HEK293 (cell line): Measurements from ENCODE around the gene C9orf78.

Experiments used
- CTCF ChIA-PET: fragments of 350-600 bp; formaldehyde crosslinking; extraction: SDS; loops from one replicate; lab custom pipeline; 2021; ENCODE audit warnings: antibody characterized with exemption; lab: Yijun Ruan, JAX
- POLR2A ChIA-PET: fragments of 300-600 bp; formaldehyde crosslinking; extraction: SDS; loops from one replicate; lab custom pipeline; 2020; ENCODE audit warnings: antibody characterized with exemption, inconsistent platforms; lab: Yijun Ruan, JAX
- H3K27ac ChIP-seq: fragments of 200-500 bp; sonication (Bioruptor generic); 2 replicates; pipeline ENCODE4 v1.5.1; 2014; ENCODE audit warnings: low read depth, low read length, control low read depth, inconsistent platforms; ENCODE audit errors: extremely low read depth
- H3K36me3 ChIP-seq, 2 experiments: fragments of 200-500 bp in 1 of 2; sonication (Bioruptor generic) in 1 of 2; 1 replicate in 1 of 2; 2 replicates in 1 of 2; pipeline ENCODE4 v1.5.1; 2014 to 2017; ENCODE audit warnings: inconsistent platforms in 2 of 2, low read length in 2 of 2; ENCODE audit not compliant: control insufficient read depth in 2 of 2, insufficient read depth in 1 of 2
- H3K4me1 ChIP-seq: fragments of 200-500 bp; sonication (Bioruptor generic); 2 replicates; pipeline ENCODE4 v1.5.1; 2014; ENCODE audit warnings: mild to moderate bottlenecking, low read length, inconsistent platforms; ENCODE audit not compliant: control insufficient read depth, insufficient read depth
- H3K4me3 ChIP-seq: 2 replicates; pipeline ENCODE4 v1.5.1; 2011; ENCODE audit warnings: low read depth, mild to moderate bottlenecking, control low read depth, low read length, moderate library complexity
- H3K9me3 ChIP-seq: fragments of 200-500 bp; sonication (Bioruptor generic); 2 replicates; pipeline ENCODE4 v1.5.1; 2014; ENCODE audit warnings: low read depth, low read length, inconsistent platforms; ENCODE audit not compliant: control insufficient read depth, insufficient read depth
- IKZF3 ChIP-seq: fragments of 450-650 bp; IDR thresholded peaks from 2 replicates; pipeline ENCODE4 v1.5.0; 2018; ENCODE audit warnings: missing biosample characterization, mild to moderate bottlenecking, missing genetic modification characterization, moderate library complexity
- KLF10 ChIP-seq: fragments of 450-650 bp; IDR thresholded peaks from 2 replicates; pipeline ENCODE4 v1.5.1; 2018; ENCODE audit warnings: missing biosample characterization, mild to moderate bottlenecking, missing genetic modification characterization
- KLF16 ChIP-seq: fragments of 450-650 bp; formaldehyde crosslinking; IDR thresholded peaks from 2 replicates; pipeline ENCODE4 v1.5.1; 2017; ENCODE audit warnings: missing biosample characterization, missing genetic modification characterization
- KLF7 ChIP-seq: fragments of 450-650 bp; formaldehyde crosslinking; IDR thresholded peaks from 2 replicates; pipeline ENCODE4 v1.5.1; 2016; ENCODE audit warnings: missing biosample characterization, missing genetic modification characterization, borderline replicate concordance
- SCRT2 ChIP-seq: fragments of 450-650 bp; formaldehyde crosslinking; IDR thresholded peaks from 2 replicates; pipeline ENCODE4 v1.5.1; 2016; ENCODE audit warnings: missing biosample characterization, missing genetic modification characterization
- YY1 ChIP-seq: fragments of 450-650 bp; formaldehyde crosslinking; IDR thresholded peaks from 2 replicates; pipeline ENCODE4 v1.5.1; 2018; ENCODE audit warnings: missing biosample characterization, missing genetic modification characterization
- ZFHX2 ChIP-seq: fragments of 450-650 bp; formaldehyde crosslinking; conservative IDR thresholded peaks from 2 replicates; pipeline ENCODE4 v1.5.1; 2016; ENCODE audit warnings: missing biosample characterization, missing genetic modification characterization
- ZIC2 ChIP-seq: fragments of 450-650 bp; formaldehyde crosslinking; IDR thresholded peaks from 2 replicates; pipeline ENCODE4 v1.5.1; 2016; ENCODE audit warnings: missing biosample characterization, missing genetic modification characterization
- ZNF146 ChIP-seq: fragments of 450-650 bp; formaldehyde crosslinking; IDR thresholded peaks from 2 replicates; pipeline ENCODE4 v1.5.1; 2016; ENCODE audit warnings: missing biosample characterization, missing genetic modification characterization
- ZNF155 ChIP-seq: fragments of 450-650 bp; formaldehyde crosslinking; IDR thresholded peaks from 2 replicates; pipeline ENCODE4 v1.5.1; 2016; ENCODE audit warnings: missing biosample characterization, missing genetic modification characterization
- ZNF214 ChIP-seq: fragments of 450-650 bp; formaldehyde crosslinking; IDR thresholded peaks from 2 replicates; pipeline ENCODE4 v1.5.1; 2017; ENCODE audit warnings: missing biosample characterization, mild to moderate bottlenecking, missing genetic modification characterization, borderline replicate concordance
- ZNF239 ChIP-seq: fragments of 450-650 bp; formaldehyde crosslinking; IDR thresholded peaks from 2 replicates; pipeline ENCODE4 v1.5.1; 2016; ENCODE audit warnings: missing biosample characterization, missing genetic modification characterization
- ZNF513 ChIP-seq: fragments of 450-650 bp; IDR thresholded peaks from 2 replicates; pipeline ENCODE4 v1.5.1; 2018; ENCODE audit warnings: missing biosample characterization, missing genetic modification characterization
- ZNF558 ChIP-seq: fragments of 450-650 bp; formaldehyde crosslinking; IDR thresholded peaks from 2 replicates; pipeline ENCODE4 v1.5.1; 2016; ENCODE audit warnings: missing biosample characterization, missing genetic modification characterization
- ZNF580 ChIP-seq: fragments of 450-650 bp; formaldehyde crosslinking; IDR thresholded peaks from 2 replicates; pipeline ENCODE4 v1.5.1; 2016; ENCODE audit warnings: missing biosample characterization, missing genetic modification characterization
- ZNF677 ChIP-seq: fragments of 450-650 bp; IDR thresholded peaks from 2 replicates; pipeline ENCODE4 v1.5.0; 2018; ENCODE audit warnings: missing biosample characterization, mild to moderate bottlenecking, missing genetic modification characterization, moderate library complexity
- TF ChIP-seq, protein P1 (sequence below): fragments of 450-650 bp; formaldehyde crosslinking; conservative IDR thresholded peaks from 2 replicates; pipeline ENCODE4 v1.5.1; 2016; ENCODE audit warnings: low read depth, missing biosample characterization, missing genetic modification characterization

Gene C9orf78

GRCh38 chr9:129860653-129861446, 25.8 kb upstream of the C9orf78 start:
- no peaks in the 10 kb centered on the region for H3K4me1 ChIP-seq
- H3K36me3 ChIP-seq, result peaks cover 0 to 49% of the 10 kb centered on the region in 2 experiments; a peak in 2 of 3 replicates

GRCh38 chr9:129858167-129858962, 23.3 kb upstream of the C9orf78 start:
- Histone ChIP-seq H3K27ac (no peak overlapping the region), H3K4me3 (no peak overlapping the region), H3K36me3 (peaks cover 0 to 59% of the 10 kb centered on the region in 2 experiments; a peak in 1 of 3 replicates), H3K4me1 (no peaks in the 10 kb centered on the region)
- TF ChIP-seq ZNF677 (tag by site-specific recombination) (no peak), ZNF513 (no peak), ZNF146 (tag by site-specific recombination) (peak; percentile 57), SCRT2 (tag by site-specific recombination) (no peak)
- TF ChIP-seq, all 188 proteins: peak for 1
- ChIA-PET CTCF (no interaction called here), POLR2A (interaction anchor here (0.6 kb wide), 1 partner anchor 192 kb away, joined by 3 read pairs; no protein-coding TSS in a partner anchor)
- H3K9me3 ChIP-seq, result no peaks in the 10 kb centered on the region

More at GRCh38 chr9:129860653-129861446, 25.8 kb upstream of the C9orf78 start:
- ChIA-PET CTCF (no interaction called here), POLR2A (interaction anchor here (0.6 kb wide), 1 partner anchor 361 kb away, joined by 4 read pairs; no protein-coding TSS in a partner anchor)
- H3K9me3 ChIP-seq, result no peaks in the 10 kb centered on the region
- no peak overlapping the region for H3K4me3 ChIP-seq
- no peak for TF ChIP-seq ZNF580
- no peak for TF ChIP-seq KLF7 (tag by site-specific recombination)
- TF ChIP-seq ZIC2, result no peak
- no peak for TF ChIP-seq IKZF3
- no peak for TF ChIP-seq KLF10 (tag by site-specific recombination)
- no peak for TF ChIP-seq KLF16 (tag by site-specific recombination)
- TF ChIP-seq ZNF239 (tag by site-specific recombination), result no peak
- no peak for TF ChIP-seq ZFHX2 (tag by site-specific recombination)
- TF ChIP-seq ZNF558 (tag by site-specific recombination), result no peak
- TF ChIP-seq YY1 (tag by site-specific recombination), result no peak
- TF ChIP-seq ZNF214 (tag by site-specific recombination), result no peak
- no peak for TF ChIP-seq ZNF155
- TF ChIP-seq, protein P1, sequence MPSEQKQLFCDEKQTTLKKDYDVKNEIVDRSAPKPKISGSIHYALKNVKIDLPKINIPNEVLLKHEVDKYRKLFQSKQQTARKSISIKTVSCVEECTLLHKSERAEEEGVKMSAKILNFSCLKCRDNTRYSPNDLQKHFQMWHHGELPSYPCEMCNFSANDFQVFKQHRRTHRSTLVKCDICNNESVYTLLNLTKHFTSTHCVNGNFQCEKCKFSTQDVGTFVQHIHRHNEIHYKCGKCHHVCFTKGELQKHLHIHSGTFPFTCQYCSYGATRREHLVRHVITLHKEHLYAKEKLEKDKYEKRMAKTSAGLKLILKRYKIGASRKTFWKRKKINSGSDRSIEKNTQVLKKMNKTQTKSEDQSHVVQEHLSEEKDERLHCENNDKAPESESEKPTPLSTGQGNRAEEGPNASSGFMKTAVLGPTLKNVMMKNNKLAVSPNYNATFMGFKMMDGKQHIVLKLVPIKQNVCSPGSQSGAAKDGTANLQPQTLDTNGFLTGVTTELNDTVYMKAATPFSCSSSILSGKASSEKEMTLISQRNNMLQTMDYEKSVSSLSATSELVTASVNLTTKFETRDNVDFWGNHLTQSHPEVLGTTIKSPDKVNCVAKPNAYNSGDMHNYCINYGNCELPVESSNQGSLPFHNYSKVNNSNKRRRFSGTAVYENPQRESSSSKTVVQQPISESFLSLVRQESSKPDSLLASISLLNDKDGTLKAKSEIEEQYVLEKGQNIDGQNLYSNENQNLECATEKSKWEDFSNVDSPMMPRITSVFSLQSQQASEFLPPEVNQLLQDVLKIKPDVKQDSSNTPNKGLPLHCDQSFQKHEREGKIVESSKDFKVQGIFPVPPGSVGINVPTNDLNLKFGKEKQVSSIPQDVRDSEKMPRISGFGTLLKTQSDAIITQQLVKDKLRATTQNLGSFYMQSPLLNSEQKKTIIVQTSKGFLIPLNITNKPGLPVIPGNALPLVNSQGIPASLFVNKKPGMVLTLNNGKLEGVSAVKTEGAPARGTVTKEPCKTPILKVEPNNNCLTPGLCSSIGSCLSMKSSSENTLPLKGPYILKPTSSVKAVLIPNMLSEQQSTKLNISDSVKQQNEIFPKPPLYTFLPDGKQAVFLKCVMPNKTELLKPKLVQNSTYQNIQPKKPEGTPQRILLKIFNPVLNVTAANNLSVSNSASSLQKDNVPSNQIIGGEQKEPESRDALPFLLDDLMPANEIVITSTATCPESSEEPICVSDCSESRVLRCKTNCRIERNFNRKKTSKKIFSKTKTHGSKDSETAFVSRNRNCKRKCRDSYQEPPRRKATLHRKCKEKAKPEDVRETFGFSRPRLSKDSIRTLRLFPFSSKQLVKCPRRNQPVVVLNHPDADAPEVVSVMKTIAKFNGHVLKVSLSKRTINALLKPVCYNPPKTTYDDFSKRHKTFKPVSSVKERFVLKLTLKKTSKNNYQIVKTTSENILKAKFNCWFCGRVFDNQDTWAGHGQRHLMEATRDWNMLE (tag by site-specific recombination), result no peak
- TF ChIP-seq, all 188 proteins: peak for 0
- H3K27ac ChIP-seq, result no peak overlapping the region
